SK-N-SH treated with all-trans-retinoic acid at 6 μM for 48 hours (cell line): Measurements from ENCODE around the gene OR2L3.
"Not testable (repeated sequence)": the region's sequence is repeated elsewhere in the genome, so short reads cannot be mapped to it uniquely, and the experiment has no call there.

Experiments
- ATAC-seq: fragments of 200-7000 bp; cut with Tn5 transposase; 3 replicates; pipeline ENCODE4 v1.9.1; 2020; ENCODE audit warnings: mild to moderate bottlenecking, moderate library complexity
- ARNTL ChIP-seq: fragments of 450-650 bp; formaldehyde crosslinking; IDR thresholded peaks from 2 replicates; pipeline ENCODE4 v1.5.0; 2020; ENCODE audit warnings: low read depth, mild to moderate bottlenecking, moderate library complexity, borderline replicate concordance
- BACH2 ChIP-seq: fragments of 250-450 bp; sonication (Bioruptor Pico); IDR thresholded peaks from 2 replicates; pipeline ENCODE4 v1.9.0; 2021; ENCODE audit warnings: mild to moderate bottlenecking, borderline replicate concordance
- ESRRG ChIP-seq: fragments of 250-450 bp; sonication (Bioruptor Pico); IDR thresholded peaks from 2 replicates; pipeline ENCODE4 v1.6.1; 2021; ENCODE audit warnings: mild to moderate bottlenecking
- ISL1 ChIP-seq: fragments of 250-450 bp; sonication (Bioruptor Pico); IDR thresholded peaks from 2 replicates; pipeline ENCODE4 v2.1.2; 2022; ENCODE audit warnings: mild to moderate bottlenecking, moderate library complexity
- OSR1 ChIP-seq: fragments of 250-450 bp; sonication (Bioruptor Pico); IDR thresholded peaks from 2 replicates; pipeline ENCODE4 v1.8.0; 2022; ENCODE audit warnings: moderate library complexity, mild to moderate bottlenecking, inconsistent platforms
- PPARA ChIP-seq: fragments of 250-450 bp; sonication (Bioruptor Pico); IDR thresholded peaks from 2 replicates; pipeline ENCODE4 v1.5.0; 2020; ENCODE audit warnings: mild to moderate bottlenecking, borderline replicate concordance
- TCF4 ChIP-seq: fragments of 250-450 bp; sonication (Bioruptor Pico); IDR thresholded peaks from 2 replicates; pipeline ENCODE4 v1.8.0; 2021; ENCODE audit warnings: mild to moderate bottlenecking, moderate library complexity, borderline replicate concordance
- TOX ChIP-seq: fragments of 250-450 bp; sonication (Bioruptor Pico); IDR thresholded peaks from 2 replicates; pipeline ENCODE4 v1.8.0; 2021; ENCODE audit warnings: mild to moderate bottlenecking, moderate library complexity, borderline replicate concordance
- ZC3H10 ChIP-seq: fragments of 250-450 bp; sonication (Bioruptor Pico); IDR thresholded peaks from 2 replicates; pipeline ENCODE4 v1.5.1; 2021; ENCODE audit warnings: mild to moderate bottlenecking, moderate library complexity
- ZFP30 ChIP-seq: fragments of 450-650 bp; formaldehyde crosslinking; IDR thresholded peaks from 2 replicates; pipeline ENCODE4 v1.5.0; 2022; ENCODE audit warnings: mild to moderate bottlenecking, moderate library complexity
- ZNF565 ChIP-seq: fragments of 450-650 bp; formaldehyde crosslinking; conservative IDR thresholded peaks from 2 replicates; pipeline ENCODE4 v1.5.0; 2020; ENCODE audit warnings: low read depth, mild to moderate bottlenecking, moderate library complexity
- ZNF8 ChIP-seq: fragments of 450-650 bp; formaldehyde crosslinking; IDR thresholded peaks from 2 replicates; pipeline ENCODE4 v1.5.0; 2020; ENCODE audit warnings: mild to moderate bottlenecking, moderate library complexity
- TF ChIP-seq, protein P1 (sequence below): fragments of 250-450 bp; sonication (Bioruptor Pico); IDR thresholded peaks from 2 replicates; pipeline ENCODE4 v1.8.0; 2020; ENCODE audit warnings: mild to moderate bottlenecking, moderate library complexity, borderline replicate concordance
- TF ChIP-seq, protein P2 (sequence below): fragments of 250-450 bp; sonication (Bioruptor Pico); IDR thresholded peaks from 2 replicates; pipeline ENCODE4 v1.8.0; 2021; ENCODE audit warnings: low read depth, mild to moderate bottlenecking, moderate library complexity, borderline replicate concordance
- TF ChIP-seq, protein P3 (sequence below): fragments of 250-450 bp; sonication (Bioruptor Pico); IDR thresholded peaks from 2 replicates; pipeline ENCODE4 v1.5.1; 2021; ENCODE audit warnings: mild to moderate bottlenecking, moderate library complexity
- TF ChIP-seq, protein P4 (sequence below): fragments of 250-450 bp; sonication (Bioruptor Pico); IDR thresholded peaks from 2 replicates; pipeline ENCODE4 v1.5.1; 2020; ENCODE audit warnings: low read depth, mild to moderate bottlenecking, moderate library complexity

The OR2L3 gene

DNA sequence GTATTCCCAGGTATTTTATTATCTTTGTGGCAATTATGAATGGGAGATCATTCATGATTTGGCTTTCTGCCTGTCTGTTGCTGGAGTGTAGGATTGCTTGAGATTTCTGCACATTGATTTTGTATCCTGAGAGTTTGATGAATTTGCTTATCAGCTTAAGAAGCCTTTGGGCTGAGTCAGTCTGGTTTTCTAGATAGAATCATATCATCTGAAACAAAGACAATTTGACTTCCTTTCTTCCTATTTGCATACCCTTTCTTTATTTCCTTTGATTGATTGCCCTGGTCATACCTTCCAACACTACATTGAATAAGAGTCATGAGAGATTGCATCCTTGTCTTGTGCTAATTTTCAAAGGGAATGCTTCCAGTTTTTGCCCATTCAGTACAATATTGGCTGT, 8.0 kb downstream of the OR2L3 start:
- TF ChIP-seq ESRRG = no peak
- TF ChIP-seq, protein P1, sequence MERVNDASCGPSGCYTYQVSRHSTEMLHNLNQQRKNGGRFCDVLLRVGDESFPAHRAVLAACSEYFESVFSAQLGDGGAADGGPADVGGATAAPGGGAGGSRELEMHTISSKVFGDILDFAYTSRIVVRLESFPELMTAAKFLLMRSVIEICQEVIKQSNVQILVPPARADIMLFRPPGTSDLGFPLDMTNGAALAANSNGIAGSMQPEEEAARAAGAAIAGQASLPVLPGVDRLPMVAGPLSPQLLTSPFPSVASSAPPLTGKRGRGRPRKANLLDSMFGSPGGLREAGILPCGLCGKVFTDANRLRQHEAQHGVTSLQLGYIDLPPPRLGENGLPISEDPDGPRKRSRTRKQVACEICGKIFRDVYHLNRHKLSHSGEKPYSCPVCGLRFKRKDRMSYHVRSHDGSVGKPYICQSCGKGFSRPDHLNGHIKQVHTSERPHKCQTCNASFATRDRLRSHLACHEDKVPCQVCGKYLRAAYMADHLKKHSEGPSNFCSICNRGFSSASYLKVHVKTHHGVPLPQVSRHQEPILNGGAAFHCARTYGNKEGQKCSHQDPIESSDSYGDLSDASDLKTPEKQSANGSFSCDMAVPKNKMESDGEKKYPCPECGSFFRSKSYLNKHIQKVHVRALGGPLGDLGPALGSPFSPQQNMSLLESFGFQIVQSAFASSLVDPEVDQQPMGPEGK (CRISPR knock-in tag) = no peak
- no peak for ATAC-seq

DNA sequence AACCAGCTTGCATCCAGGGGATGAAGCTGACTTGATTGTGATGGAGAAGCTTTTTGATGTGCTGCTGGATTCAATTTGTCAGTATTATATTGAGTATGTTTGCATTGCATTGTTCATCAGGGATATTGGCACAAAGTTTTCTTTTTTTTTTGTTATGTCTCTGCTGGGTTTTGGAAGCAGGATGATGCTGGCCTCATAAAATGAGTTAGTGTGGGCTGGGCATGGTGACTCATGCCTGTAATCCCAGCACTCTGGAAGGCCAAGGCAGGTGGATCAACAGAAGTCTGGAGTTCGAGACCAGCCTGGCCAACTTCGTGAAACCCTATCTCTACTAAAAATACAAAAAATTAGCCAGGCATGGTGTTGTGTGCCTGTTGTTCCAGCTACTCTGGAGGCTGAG, 8.6 kb downstream of the OR2L3 start:
- ATAC-seq = no peak
- TF ChIP-seq ZNF565 (CRISPR knock-in tag) = no peak
- TF ChIP-seq ZC3H10 (CRISPR knock-in tag) = no peak
- TF ChIP-seq, protein P2, sequence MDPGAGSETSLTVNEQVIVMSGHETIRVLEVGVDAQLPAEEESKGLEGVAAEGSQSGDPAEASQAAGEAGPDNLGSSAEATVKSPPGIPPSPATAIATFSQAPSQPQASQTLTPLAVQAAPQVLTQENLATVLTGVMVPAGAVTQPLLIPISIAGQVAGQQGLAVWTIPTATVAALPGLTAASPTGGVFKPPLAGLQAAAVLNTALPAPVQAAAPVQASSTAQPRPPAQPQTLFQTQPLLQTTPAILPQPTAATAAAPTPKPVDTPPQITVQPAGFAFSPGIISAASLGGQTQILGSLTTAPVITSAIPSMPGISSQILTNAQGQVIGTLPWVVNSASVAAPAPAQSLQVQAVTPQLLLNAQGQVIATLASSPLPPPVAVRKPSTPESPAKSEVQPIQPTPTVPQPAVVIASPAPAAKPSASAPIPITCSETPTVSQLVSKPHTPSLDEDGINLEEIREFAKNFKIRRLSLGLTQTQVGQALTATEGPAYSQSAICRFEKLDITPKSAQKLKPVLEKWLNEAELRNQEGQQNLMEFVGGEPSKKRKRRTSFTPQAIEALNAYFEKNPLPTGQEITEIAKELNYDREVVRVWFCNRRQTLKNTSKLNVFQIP = no peak
- no peak for TF ChIP-seq ISL1
- TF ChIP-seq PPARA (CRISPR knock-in tag) = no peak
- TF ChIP-seq BACH2 (CRISPR knock-in tag) = no peak
- TF ChIP-seq TOX (CRISPR knock-in tag) = no peak
- TF ChIP-seq, protein P1 (CRISPR knock-in tag) = no peak
- TF ChIP-seq, all 23 proteins: peak for 0

DNA sequence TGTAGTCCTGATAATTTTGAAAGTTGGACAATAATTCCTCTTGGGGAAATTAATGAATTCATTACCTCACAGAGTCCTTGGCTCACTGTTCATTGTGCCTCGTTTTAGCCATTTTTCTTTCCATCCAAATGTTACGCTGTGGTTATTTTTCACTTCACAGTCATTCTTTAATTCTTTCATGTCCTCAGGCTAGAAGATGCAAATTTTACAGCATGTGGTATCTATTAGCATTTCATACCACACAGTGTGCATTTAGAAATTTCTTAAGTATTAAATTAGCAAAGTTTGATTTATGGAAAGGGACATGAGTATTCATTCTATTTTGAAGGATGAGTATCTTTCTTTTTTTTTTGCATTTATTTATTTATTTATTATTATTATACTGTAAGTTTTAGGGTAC, 18.4 kb downstream of the OR2L3 start:
- TF ChIP-seq ESRRG (no peak), BACH2 (CRISPR knock-in tag) (no peak), TCF4 (CRISPR knock-in tag) (no peak), ARNTL (CRISPR knock-in tag) (no peak), OSR1 (CRISPR knock-in tag) (no peak)
- TF ChIP-seq, protein P2 = no peak
- TF ChIP-seq, protein P1 (CRISPR knock-in tag) = no peak
- TF ChIP-seq, protein P3, sequence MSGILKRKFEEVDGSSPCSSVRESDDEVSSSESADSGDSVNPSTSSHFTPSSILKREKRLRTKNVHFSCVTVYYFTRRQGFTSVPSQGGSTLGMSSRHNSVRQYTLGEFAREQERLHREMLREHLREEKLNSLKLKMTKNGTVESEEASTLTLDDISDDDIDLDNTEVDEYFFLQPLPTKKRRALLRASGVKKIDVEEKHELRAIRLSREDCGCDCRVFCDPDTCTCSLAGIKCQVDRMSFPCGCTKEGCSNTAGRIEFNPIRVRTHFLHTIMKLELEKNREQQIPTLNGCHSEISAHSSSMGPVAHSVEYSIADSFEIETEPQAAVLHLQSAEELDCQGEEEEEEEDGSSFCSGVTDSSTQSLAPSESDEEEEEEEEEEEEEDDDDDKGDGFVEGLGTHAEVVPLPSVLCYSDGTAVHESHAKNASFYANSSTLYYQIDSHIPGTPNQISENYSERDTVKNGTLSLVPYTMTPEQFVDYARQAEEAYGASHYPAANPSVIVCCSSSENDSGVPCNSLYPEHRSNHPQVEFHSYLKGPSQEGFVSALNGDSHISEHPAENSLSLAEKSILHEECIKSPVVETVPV (CRISPR knock-in tag) = no peak
- ATAC-seq = no peak

DNA sequence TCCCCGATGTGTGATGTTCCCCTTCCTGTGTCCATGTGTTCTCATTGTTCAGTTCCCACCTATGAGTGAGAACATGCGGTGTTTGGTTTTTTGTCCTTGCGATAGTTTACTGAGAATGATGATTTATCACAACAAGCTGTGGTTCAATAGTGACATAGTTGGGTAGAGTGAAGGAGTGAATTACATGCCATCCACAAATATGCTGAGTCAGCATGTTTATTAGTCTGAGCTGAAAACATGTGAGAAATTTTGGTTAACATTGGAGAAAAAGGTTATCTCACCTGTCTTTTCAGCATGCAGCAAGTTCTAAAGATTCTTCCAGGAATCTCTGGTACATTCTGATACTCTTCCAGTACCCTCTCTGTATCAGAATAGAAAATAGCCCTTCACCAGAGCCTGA, 19.0 kb downstream of the OR2L3 start:
- TF ChIP-seq ZC3H10 (CRISPR knock-in tag) (no peak), ESRRG (no peak), ZNF8 (CRISPR knock-in tag) (no peak), OSR1 (CRISPR knock-in tag) (no peak), ZFP30 (CRISPR knock-in tag) (no peak), ZNF565 (CRISPR knock-in tag) (no peak), PPARA (CRISPR knock-in tag) (no peak)
- TF ChIP-seq, protein P4, sequence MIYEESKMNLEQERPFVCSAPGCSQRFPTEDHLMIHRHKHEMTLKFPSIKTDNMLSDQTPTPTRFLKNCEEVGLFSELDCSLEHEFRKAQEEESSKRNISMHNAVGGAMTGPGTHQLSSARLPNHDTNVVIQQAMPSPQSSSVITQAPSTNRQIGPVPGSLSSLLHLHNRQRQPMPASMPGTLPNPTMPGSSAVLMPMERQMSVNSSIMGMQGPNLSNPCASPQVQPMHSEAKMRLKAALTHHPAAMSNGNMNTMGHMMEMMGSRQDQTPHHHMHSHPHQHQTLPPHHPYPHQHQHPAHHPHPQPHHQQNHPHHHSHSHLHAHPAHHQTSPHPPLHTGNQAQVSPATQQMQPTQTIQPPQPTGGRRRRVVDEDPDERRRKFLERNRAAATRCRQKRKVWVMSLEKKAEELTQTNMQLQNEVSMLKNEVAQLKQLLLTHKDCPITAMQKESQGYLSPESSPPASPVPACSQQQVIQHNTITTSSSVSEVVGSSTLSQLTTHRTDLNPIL = no peak
- TF ChIP-seq, protein P2 = no peak
- ATAC-seq = no peak

DNA sequence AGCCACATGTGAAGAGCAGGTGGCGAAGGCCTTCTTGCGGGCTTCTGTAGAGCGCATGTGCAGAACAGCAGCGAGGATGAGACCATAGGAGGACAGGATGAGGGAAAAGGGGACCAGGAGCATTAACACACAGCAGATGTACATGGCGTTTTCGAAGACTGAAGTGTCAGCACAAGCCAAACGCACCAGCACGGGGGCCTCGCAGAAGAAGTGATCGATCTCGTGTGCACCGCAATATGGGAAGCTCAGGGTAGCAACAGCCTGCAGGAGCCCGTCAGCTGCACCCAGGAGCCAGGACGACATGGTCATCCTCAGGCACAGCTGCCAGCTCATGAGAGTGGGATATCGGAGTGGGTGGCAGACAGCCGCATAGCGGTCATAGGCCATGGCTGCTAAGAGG, 37.2 kb downstream of the OR2L3 start:
- ATAC-seq = not testable (repeated sequence)
